GM21717 (cell line): Measurements from ENCODE around the gene DPYSL4.

Experiments
- ATAC-seq: cut with Tn5 transposase; IDR thresholded peaks from one replicate; pipeline ENCODE4 v1.9.1; 2021; ENCODE audit warnings: mild to moderate bottlenecking, moderate library complexity; ENCODE audit not compliant: unreplicated experiment

The DPYSL4 gene

GRCh38 chr10:132186488-132187429 lies at the start of gene DPYSL4:
DPYSL4 (plus strand) TSS chr10:132186948; CDS start chr10:132187064, 116 bp downstream.
- no peak for ATAC-seq

GRCh38 chr10:132137111-132138072 lies 49.4 kb upstream of the DPYSL4 start:
- no peak for ATAC-seq

GRCh38 chr10:132138133-132138532 lies 48.6 kb upstream of the DPYSL4 start:
- ATAC-seq: no peak

- no peak for ATAC-seq
These were observed 48.2 kb upstream of the DPYSL4 start for GRCh38 chr10:132138596-132138995.

GRCh38 chr10:132139526-132139925 lies 47.2 kb upstream of the DPYSL4 start:
- no peak for ATAC-seq

GRCh38 chr10:132140167-132140925 lies 46.4 kb upstream of the DPYSL4 start:
- no peak for ATAC-seq

- no peak for ATAC-seq
These were observed 45.7 kb upstream of the DPYSL4 start for GRCh38 chr10:132141076-132141475.

GRCh38 chr10:132141526-132142395 lies 45.0 kb upstream of the DPYSL4 start:
- ATAC-seq: no peak

- no peak for ATAC-seq
These were observed 44.2 kb upstream of the DPYSL4 start for GRCh38 chr10:132142396-132143161.

- ATAC-seq: no peak
These were observed 43.6 kb upstream of the DPYSL4 start for GRCh38 chr10:132143162-132143561.

- ATAC-seq: no peak
These were observed 42.7 kb upstream of the DPYSL4 start for GRCh38 chr10:132144086-132144485.

- no peak for ATAC-seq
These were observed 41.7 kb upstream of the DPYSL4 start for GRCh38 chr10:132145002-132145401.

GRCh38 chr10:132145521-132146185 lies 41.1 kb upstream of the DPYSL4 start:
- no peak for ATAC-seq

- ATAC-seq: no peak
These were observed 40.5 kb upstream of the DPYSL4 start for GRCh38 chr10:132146271-132146671.

GRCh38 chr10:132146941-132147915 lies 39.5 kb upstream of the DPYSL4 start:
- ATAC-seq: no peak

GRCh38 chr10:132148261-132149251 lies 38.2 kb upstream of the DPYSL4 start:
- ATAC-seq: no peak
